Right kidney (tissue), 1 donor: ENCODE results near the gene NIF3L1.
"Not testable (repeated sequence)": the region's sequence is repeated elsewhere in the genome, so short reads cannot be mapped to it uniquely, and the experiment has no call there.

ENCODE experiments used
- DNase-seq: peaks from one replicate; pipeline ENCODE4 v3.0.0-alpha.2; 2016

NIF3L1 gene

DNA sequence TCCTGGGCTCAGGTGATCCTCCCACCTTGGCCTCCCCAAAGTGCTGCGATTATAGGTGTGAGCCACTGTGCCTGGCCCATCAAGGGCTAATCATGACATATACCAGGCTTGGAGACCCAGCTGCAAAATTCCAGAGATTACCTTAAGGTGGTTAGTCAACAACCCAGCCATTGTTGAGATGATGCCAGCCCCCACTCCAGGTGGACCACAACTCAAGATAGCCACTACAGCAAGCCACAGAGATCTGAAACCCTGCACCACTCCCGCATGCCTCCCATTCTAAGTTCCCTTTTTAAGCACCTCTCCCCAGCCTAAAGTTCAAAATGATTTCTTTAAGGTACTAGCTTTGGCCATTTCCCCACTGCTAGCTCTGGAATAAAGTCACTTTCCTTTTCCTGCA, 20.2 kb upstream of the NIF3L1 start:
- DNase-seq, result no peak

DNA sequence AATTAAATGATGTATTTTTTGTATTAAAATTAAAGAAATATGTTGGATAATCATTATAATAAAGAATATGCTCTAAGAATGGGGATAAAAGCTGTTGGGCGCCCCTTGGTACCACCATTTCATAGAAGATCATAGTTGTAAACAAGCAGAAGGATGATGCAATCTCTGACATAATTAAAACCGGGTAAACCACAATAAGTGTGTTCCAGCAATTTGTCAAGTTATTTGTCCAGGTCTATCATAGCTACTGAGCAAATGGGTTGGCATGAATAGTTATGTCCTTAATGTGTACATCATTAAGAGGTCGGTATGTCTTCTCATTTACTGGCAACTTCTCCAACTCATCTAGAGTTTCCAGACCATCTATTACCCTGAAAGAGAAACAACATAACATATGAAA, 18.0 kb upstream of the NIF3L1 start:
- no peak for DNase-seq

DNA sequence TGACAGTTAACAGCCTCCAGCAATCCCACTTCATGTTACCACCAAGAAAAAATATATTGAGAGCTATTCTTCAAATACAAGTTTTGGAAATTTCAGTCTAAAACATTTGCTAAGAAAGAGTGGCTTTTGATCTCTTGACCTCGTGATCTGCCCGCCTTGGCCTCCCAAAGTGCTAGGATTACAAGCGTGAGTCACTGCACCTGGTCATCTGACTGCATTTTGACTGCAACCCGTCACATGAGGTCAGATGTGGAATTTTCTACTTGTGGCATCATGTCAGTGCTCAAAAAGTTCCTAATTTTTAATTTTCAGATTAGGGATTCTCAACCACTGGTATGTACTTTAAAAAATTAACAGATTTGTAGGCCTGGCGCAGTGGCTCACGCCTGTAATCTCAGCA, 15.6 kb upstream of the NIF3L1 start:
- DNase-seq, result no peak

- DNase-seq, result no peak
Observed at GRCh38 chr2:200877443-200877842, 11.7 kb upstream of the NIF3L1 start.

DNA sequence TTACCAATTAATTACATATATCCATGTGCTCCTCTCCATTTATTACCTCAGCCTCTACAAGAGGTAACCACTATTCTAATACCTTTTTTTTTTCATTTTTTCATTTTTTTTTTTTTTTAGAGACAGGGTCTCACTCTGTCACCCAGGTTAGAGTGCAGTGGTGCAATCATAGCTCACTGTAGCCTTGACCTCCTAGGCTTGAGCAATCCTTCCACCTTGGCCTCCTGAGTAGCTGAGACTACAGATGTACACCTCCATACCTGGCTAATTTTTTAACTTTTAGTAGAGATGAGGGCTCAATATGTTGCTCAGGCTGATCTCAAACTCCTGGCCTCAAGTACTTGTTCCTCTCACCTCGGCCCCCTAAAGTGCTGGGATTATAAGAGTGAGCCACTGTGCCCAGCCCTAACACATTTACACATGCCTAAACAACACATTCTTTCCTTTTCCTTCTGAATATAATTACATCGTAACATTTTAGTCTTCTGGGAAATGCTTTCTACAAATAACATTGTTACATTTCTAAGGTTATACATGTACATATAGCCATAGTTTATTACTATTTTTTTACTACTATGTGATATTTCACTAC, 10.8 kb upstream of the NIF3L1 start:
- no peak for DNase-seq

GRCh38 chr2:200881715-200882249, 7.4 kb upstream of the NIF3L1 start:
- DNase-seq, result not testable (repeated sequence)

GRCh38 chr2:200899482-200899881, 10.3 kb downstream of the NIF3L1 start:
- no peak for DNase-seq

DNA sequence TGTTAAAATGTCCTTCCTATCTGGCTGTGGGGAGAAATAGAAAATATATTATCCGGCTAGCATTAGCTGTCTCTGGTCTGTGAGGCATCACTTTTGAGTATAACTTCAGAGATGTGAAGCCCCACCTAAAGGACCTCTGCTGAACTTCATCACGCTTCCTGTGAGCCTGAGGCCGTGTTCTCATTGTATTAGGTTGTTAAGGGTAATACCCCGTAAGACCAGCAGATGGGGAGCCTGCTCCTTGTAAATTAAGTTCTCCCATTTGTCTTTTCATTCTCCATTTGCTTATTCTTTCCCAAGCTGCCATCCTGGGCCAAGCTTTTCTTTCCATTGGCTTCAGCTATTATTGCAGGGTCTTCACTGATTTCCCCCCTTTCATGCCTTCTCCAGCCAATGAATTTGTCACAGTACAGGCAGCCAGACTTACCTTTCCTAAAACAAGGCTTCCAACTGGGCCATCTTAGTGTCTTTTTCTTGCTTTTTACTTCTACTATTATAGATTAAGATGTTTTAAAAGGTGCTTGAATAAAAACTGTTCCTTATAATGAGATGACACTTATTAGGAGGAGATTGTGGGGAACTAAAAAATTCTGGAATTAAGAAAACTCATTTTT, 12.4 kb downstream of the NIF3L1 start:
- DNase-seq, result peak; percentile 20

DNA sequence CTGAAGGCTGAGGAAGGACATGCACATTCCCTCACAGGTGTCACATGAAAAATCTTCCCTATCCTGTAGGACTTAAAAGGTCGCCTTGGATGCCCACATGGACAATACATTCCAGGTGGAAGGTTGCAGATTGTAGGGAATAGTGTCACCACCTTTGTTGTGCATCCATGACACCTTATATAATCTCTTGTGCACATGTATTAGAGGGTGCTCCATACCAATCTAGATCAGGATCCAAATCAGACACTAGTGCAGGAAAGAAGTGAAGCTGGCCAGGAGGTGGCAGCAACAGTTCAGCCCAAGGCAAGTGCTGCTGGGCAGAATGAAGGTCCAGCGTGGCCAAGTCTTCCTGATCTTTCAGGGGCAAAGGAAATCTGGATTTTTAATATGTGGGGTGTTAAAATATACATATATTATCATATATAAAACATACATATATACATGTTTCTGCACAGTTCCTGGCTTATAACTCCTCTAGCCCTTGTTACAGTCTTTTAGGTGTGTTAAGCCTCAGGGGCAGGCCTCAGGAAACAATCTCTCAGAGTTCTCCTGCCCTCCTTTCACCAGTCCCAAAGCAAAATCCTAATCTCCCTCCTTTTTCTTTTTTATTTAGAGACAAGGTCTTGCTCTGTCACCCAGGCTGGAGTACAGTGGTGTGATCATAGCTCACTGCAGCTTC, 16.6 kb downstream of the NIF3L1 start:
- DNase-seq, result no peak

DNA sequence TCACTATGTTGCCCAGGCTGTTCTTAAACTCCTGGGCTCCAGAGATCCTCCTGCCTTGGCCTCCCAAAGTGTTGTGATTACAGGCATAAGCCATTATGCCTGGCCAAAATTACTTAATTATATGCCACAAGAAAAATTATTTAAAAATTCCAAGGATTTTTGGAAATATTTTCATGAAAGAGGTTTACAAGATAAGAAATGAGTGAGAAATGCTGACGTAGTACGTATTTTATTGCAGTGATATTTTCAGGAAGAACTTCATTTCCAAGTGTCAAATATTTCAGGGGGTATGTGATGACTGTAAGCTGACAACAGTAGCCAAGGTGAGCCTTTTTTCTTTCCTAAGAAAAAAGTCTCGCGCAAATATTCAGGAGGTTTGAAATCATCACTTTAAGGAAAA, 20.8 kb downstream of the NIF3L1 start:
- no peak for DNase-seq

GRCh38 chr2:200913654-200914053, 24.5 kb downstream of the NIF3L1 start:
- DNase-seq, result no peak

- DNase-seq, result no peak
Observed at GRCh38 chr2:200922439-200922838, 33.3 kb downstream of the NIF3L1 start.

DNA sequence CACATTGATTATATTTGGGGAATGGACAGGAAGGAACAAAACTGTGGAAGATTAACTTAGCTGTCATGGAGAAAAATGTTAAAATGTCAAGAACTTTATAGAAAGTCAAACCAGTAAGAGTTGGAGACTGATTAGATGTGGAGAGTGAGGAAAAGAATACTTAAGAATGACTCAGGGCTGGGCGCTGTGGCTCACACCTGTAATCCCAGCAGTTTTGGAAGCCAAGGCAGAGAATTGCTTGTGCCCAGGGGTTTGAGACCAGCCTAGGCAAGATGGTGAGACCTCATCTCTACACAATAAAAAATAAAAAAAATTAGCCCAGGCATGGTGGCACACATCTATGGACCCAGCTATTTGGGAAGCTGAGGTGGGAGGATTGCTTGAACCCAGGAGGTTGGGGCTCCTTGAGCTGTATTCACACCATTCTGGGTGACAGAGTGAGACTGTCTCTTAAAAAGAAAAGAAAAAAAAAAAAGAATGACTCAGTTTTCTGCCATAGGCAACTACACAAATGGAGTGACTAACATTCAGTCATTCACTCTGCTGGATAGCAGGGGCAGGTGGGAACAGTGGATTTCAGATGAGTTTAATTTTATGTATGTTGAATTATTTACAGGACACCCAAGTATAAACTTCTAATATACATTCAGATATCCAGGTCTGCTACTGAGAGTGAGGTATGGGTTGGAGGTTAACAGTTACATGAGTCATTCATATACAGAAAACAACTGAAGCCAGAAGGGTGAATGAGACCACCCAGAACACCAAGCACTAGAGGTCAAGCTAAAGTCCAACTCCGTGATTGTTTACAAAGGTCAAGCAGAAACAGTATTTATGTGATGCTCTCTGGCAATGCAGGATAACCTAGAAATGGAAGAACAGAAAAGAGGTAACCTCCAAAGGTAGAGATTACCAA, 40.4 kb downstream of the NIF3L1 start:
- DNase-seq, result no peak

- DNase-seq, result no peak
Observed at GRCh38 chr2:200930947-200931626, 41.9 kb downstream of the NIF3L1 start.

- DNase-seq, result no peak
Observed at GRCh38 chr2:200939832-200940231, 50.7 kb downstream of the NIF3L1 start.

DNA sequence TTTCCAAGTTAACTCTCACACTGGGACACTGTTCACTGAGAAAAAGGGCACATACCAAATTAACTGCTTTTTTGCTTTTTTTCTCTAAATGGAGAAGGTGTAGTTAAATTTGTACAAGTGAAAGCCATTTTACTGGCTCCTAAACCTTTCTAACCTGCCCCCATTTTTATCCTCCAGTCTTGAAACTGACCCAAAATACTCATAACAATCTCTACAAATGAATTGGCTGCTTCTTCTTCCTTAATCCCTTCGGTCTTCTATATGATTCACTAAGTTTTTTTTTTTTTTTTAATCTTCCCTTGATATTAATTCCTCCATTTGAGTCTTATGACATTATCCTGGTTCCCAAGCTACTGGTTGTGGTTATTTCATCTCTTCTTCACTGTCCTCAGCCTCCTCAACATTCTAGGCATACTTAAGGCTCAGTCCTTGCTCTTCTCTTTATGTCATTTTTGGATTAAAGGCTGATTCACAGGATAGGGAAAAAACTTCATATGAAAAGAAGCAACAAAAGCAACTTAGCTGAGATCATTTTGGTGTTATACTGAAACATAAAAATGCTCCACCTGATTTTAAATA, 54.4 kb downstream of the NIF3L1 start:
- DNase-seq, result no peak

GRCh38 chr2:200944467-200945394, 55.6 kb downstream of the NIF3L1 start:
- DNase-seq, result no peak

DNA sequence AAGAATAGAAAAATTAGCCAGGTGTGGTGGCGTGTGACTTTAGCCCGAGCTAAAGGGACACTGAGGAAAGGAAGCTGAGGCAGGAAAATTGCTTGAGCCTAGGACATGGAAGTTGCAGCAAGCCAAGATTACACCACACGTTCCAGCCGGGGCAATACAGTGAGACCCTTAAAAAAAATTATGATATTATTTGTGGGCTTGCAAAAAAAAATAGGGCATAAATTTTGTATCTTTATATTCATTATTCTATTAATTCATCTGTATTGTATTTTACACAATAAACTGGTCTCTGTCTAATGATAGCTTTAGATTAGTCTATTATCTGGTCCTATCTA, 56.2 kb downstream of the NIF3L1 start:
- no peak for DNase-seq

DNA sequence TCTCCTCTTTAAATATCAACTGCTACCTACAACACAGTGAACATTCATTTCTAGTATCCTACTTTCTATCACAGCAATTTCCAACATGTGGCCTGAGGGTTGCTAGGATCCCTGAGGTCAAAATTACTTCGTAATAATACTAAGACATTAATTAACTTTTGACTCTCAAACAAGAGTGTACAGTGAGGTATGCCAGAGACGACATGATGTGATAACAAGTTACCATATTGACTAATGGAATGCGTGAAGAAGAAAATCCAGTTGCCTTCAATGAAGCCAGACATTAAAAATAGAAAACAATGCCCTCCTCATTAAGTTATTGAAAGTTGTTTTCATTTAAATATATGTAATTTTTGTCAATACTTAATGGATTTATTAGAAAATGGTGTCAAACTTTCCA, 61.2 kb downstream of the NIF3L1 start:
- no peak for DNase-seq
